Measurements from ENCODE around the gene PDP2. TPM values are rescaled to one million over a fixed set of nuclear protein-coding genes. Genes with fewer than 3 reads are reported as not detected.

The PDP2 gene
- total and polyA plus RNA-seq, 2 of the 4 experiments (the other 2 are of a cell fraction), result 5.3 to 16.8 TPM

GRCh38 chr16:66856801-66857200 is 23.5 kb upstream of the PDP2 start:
- Histone ChIP-seq H3K79me1 (ENCODE audit: low read depth in 1 of 2, low read length in 2 of 2) (no peaks in the 10 kb centered on the region), H3K9ac (ENCODE audit: low read depth, low read length) (no peak overlapping the region), H2AK9ac (replicated peaks; ENCODE audit: low read depth, low read length, poor library complexity) (no peak overlapping the region), H3K18ac (ENCODE audit: low read depth, low read length) (no peak overlapping the region), H2BK20ac (ENCODE audit: low read depth, low read length) (no peak overlapping the region), H4K20me1 (ENCODE audit: insufficient read depth, low read length) (peaks cover 4% of the 10 kb centered on the region; the same call in 1 of the 2 replicates), H2BK15ac (ENCODE audit: low read depth, low read length) (no peak overlapping the region), H3K4me1 (ENCODE audit: control insufficient read depth, insufficient read depth, low read length) (no peaks in the 10 kb centered on the region), H2BK5ac (ENCODE audit: low read depth, low read length, poor library complexity, severe bottlenecking) (no peak overlapping the region), H3K9me1 (ENCODE audit: insufficient read depth, low read length) (no peaks in the 10 kb centered on the region), H3K9me3 (ENCODE audit: control insufficient read depth, insufficient read depth, low read length) (no peaks in the 10 kb centered on the region), H3K36me3 (ENCODE audit: control insufficient read depth, insufficient read depth, low read length) (no peaks in the 10 kb centered on the region), H2BK120ac (ENCODE audit: low read depth, low read length) (no peak overlapping the region), H3K14ac (replicated peaks; ENCODE audit: low read depth, low read length) (no peak overlapping the region), H4K5ac (ENCODE audit: low read depth, low read length) (no peak overlapping the region), H3K23ac (ENCODE audit: low read depth, low read length) (no peak overlapping the region), H3K4me2 (ENCODE audit: low read depth, low read length) (no peak overlapping the region), H3K56ac (ENCODE audit: extremely low read depth, insufficient read depth, low read length) (no peak overlapping the region), H3K27ac (ENCODE audit: insufficient read depth, low read length) (no peak overlapping the region), H3K4ac (ENCODE audit: low read depth, low read length) (no peak overlapping the region), H2AFZ (replicated peaks; ENCODE audit: low read length, poor library complexity) (no peak overlapping the region), H4K91ac (ENCODE audit: insufficient read depth, low read depth, low read length) (no peak overlapping the region), H3K4me3 (ENCODE audit: insufficient read depth, low read depth, low read length) (no peak overlapping the region), H4K8ac (ENCODE audit: low read depth in 2 of 2, low read length in 2 of 2) (no peak overlapping the region), H3K27me3 (ENCODE audit: control insufficient read depth, insufficient read depth, low read length) (peaks cover 13% of the 10 kb centered on the region), H2AK5ac (ENCODE audit: low read depth, low read length) (no peak overlapping the region)
- intact Hi-C loops (cut with micrococcal nuclease) (no loop called here), in situ Hi-C loops (cut with MboI; ENCODE audit: low sequenced_read_pairs) (no loop called here), dilution Hi-C loops (cut with HindIII; ENCODE audit: low sequenced_read_pairs, unreplicated experiment) (no loop called here)
- ChIA-PET POLR2A (ENCODE audit: unreplicated experiment) (no interaction called here), CTCF (interaction anchor here (1.1 to 1.6 kb wide), 3 partner anchors 11 to 26 kb away, joined by 3 to 6 read pairs (median 3); partner anchors contain the start of gene NAE1)
- TF ChIP-seq FOS (IDR thresholded peaks at IDR 0.05; ENCODE audit: low read depth, low read length), result no peak
- TF ChIP-seq MAFK (IDR thresholded peaks at IDR 0.05; ENCODE audit: low read depth, low read length), result no peak
- no peak for TF ChIP-seq SMC3 (IDR thresholded peaks at IDR 0.05; ENCODE audit: low read depth, low read length)
- TF ChIP-seq MAZ (IDR thresholded peaks at IDR 0.05; ENCODE audit: borderline replicate concordance, low read depth, low read length), result no peak
- TF ChIP-seq BHLHE40 (IDR thresholded peaks at IDR 0.05; ENCODE audit: low read depth, low read length), result no peak
- TF ChIP-seq CEBPB (IDR thresholded peaks at IDR 0.05; ENCODE audit: low read depth, low read length), result no peak
- no peak for TF ChIP-seq NFE2L2 (IDR thresholded peaks at IDR 0.05; ENCODE audit: low read depth, low read length)
- no peak for TF ChIP-seq POLR2A (IDR thresholded peaks at IDR 0.05; ENCODE audit: low read depth, low read length)
- no peak for TF ChIP-seq RFX5 (IDR thresholded peaks at IDR 0.05; ENCODE audit: low read depth, low read length)
- TF ChIP-seq RAD21 (IDR thresholded peaks at IDR 0.05; ENCODE audit: low read length), result no peak
- no peak for TF ChIP-seq USF2 (IDR thresholded peaks at IDR 0.05; ENCODE audit: low read depth, low read length)
- TF ChIP-seq CHD1 (IDR thresholded peaks at IDR 0.05; ENCODE audit: low read depth, low read length), result no peak
- no peak for TF ChIP-seq MXI1 (IDR thresholded peaks at IDR 0.05; ENCODE audit: borderline replicate concordance, low read depth, low read length)
- ATAC-seq (ENCODE audit: low read depth), result no peak
- BruUV-seq (replicated peaks), result no TSS peak
- no CpG with 5 or more reads among the region's 2 CpGs for WGBS, 2 experiments (ENCODE audit: extremely low coverage in 2 of 2, insufficient read length in 1 of 2)
- DNase-seq, result no peak
